IgD-negative memory B cell (primary cell): ENCODE data around the gene QSER1. TPM values are rescaled to one million over a fixed set of nuclear protein-coding genes. Genes with fewer than 3 reads are reported as not detected.
"Not testable (repeated sequence)": the region's sequence is repeated elsewhere in the genome, so short reads cannot be mapped to it uniquely, and the experiment has no call there.

Source experiments
- H3K27ac Mint-ChIP-seq, 3 donors: one replicate each; pipeline ENCODE4 v1.8.0; 2020 to 2022; ENCODE audit warnings: mild to moderate bottlenecking in 3 of 3, mixed read lengths in 3 of 3, moderate library complexity in 1 of 3
- H3K27me3 Mint-ChIP-seq: one replicate; pipeline ENCODE4 v1.8.0; 2021; ENCODE audit warnings: mixed read lengths
- H3K36me3 Mint-ChIP-seq: one replicate; pipeline ENCODE4 v1.8.0; 2020; ENCODE audit warnings: mild to moderate bottlenecking, mixed read lengths
- H3K4me1 Mint-ChIP-seq, 3 donors: one replicate each; pipeline ENCODE4 v1.8.0; 2020 to 2022; ENCODE audit warnings: mixed read lengths in 3 of 3, mild to moderate bottlenecking in 1 of 3
- H3K4me3 Mint-ChIP-seq, 4 donors: one replicate each; pipeline ENCODE4 v1.8.0; 2020 to 2022; ENCODE audit warnings: mild to moderate bottlenecking in 4 of 4, mixed read lengths in 4 of 4, moderate library complexity in 3 of 4
- H3K9me3 Mint-ChIP-seq, 3 donors: one replicate each; pipeline ENCODE4 v1.8.0; 2020 to 2021; ENCODE audit warnings: mixed read lengths in 3 of 3, mild to moderate bottlenecking in 1 of 3
- polyA plus RNA-seq: library from polyadenylated mRNA; unstranded; fragments of 300-500 nt; fragmentation: Illumina TruSeq; gene quantifications from one replicate; pipeline ENCODE4 v1.2.3, GENCODE V29; 2021

Gene QSER1
- polyA plus RNA-seq, 1 donor from 2014 or later: 0.73 TPM

DNA sequence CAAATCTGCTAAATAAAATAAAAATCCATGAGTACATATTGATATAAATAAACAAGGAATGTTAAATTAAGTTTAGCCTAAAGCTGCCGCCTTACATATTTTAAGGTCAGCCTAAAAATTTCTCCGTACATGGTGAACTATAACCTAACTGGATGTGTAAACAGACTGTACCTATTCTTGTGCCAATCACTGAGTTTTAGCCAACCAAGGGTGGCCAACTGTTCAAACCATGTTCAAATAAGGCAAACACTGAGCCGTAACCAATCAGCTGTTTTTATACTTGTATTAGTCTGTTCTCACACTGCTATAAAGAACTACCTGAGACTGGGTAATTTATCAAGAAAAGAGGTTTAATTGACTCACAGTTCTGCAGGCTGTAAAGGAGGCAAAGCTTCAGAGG lies 8.6 kb upstream of the QSER1 start:
- H3K27ac Mint-ChIP-seq: no peak overlapping the region
- peaks cover 0 to 6% (median 1%) of the 10 kb centered on the region in 3 donors for H3K9me3 Mint-ChIP-seq
- no peaks in the 10 kb centered on the region for H3K36me3 Mint-ChIP-seq
- no peaks in the 10 kb centered on the region for H3K27me3 Mint-ChIP-seq
- no peaks in the 10 kb centered on the region for H3K4me1 Mint-ChIP-seq
- no peak overlapping the region for H3K4me3 Mint-ChIP-seq

- Mint-ChIP-seq H3K27ac (no peak overlapping the region), H3K4me1 (no peaks in the 10 kb centered on the region), H3K9me3 (peaks cover 0 to 6% (median 1%) of the 10 kb centered on the region in 3 donors), H3K36me3 (no peaks in the 10 kb centered on the region), H3K4me3 (no peak overlapping the region), H3K27me3 (no peaks in the 10 kb centered on the region)
Measured at GRCh38 chr11:32884770-32885384, 7.7 kb upstream of the QSER1 start.

- Mint-ChIP-seq H3K36me3 (no peaks in the 10 kb centered on the region), H3K27me3 (no peaks in the 10 kb centered on the region), H3K4me1 (no peaks in the 10 kb centered on the region), H3K4me3 (no peak overlapping the region), H3K27ac (no peak overlapping the region), H3K9me3 (peaks cover 0 to 6% (median 1%) of the 10 kb centered on the region in 3 donors)
Measured at GRCh38 chr11:32885556-32885955, 7.1 kb upstream of the QSER1 start.

DNA sequence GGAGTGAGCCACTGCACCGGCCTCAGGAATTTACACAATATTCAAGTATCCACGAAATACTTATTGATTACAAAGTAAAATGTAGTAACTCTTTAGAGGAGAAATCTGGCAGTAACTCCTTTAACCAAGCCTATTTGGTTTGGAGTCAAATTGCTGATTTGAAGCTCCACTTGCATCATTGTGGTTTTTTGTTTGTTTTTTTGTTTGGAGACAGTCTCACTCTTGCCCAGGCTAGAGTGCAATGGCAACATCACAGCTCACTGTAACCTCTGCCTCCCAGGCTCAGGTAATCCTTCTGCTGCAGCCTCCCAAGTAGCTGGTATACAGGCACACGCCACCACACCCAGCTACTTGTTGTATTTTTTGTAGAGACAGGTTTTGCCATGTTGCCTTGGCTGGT lies 6.4 kb upstream of the QSER1 start:
- Mint-ChIP-seq H3K9me3 (peaks cover 0 to 6% (median 1%) of the 10 kb centered on the region in 3 donors), H3K27ac (no peak overlapping the region), H3K4me1 (no peaks in the 10 kb centered on the region), H3K4me3 (no peak overlapping the region), H3K27me3 (no peaks in the 10 kb centered on the region), H3K36me3 (no peaks in the 10 kb centered on the region)

- H3K27me3 Mint-ChIP-seq, H3K36me3 Mint-ChIP-seq, H3K9me3 Mint-ChIP-seq, H3K27ac Mint-ChIP-seq, H3K4me3 Mint-ChIP-seq: not testable (repeated sequence)
- peaks cover 4 to 11% (median 7%) of the 10 kb centered on the region in 3 donors for H3K4me1 Mint-ChIP-seq
Measured at GRCh38 chr11:32887707-32888383, 4.8 kb upstream of the QSER1 start.

GRCh38 chr11:32888384-32888710 lies 4.3 kb upstream of the QSER1 start:
- H3K27ac Mint-ChIP-seq, H3K4me3 Mint-ChIP-seq, H3K36me3 Mint-ChIP-seq, H3K27me3 Mint-ChIP-seq, H3K9me3 Mint-ChIP-seq: not testable (repeated sequence)
- H3K4me1 Mint-ChIP-seq: peaks cover 4 to 11% (median 7%) of the 10 kb centered on the region in 3 donors

DNA sequence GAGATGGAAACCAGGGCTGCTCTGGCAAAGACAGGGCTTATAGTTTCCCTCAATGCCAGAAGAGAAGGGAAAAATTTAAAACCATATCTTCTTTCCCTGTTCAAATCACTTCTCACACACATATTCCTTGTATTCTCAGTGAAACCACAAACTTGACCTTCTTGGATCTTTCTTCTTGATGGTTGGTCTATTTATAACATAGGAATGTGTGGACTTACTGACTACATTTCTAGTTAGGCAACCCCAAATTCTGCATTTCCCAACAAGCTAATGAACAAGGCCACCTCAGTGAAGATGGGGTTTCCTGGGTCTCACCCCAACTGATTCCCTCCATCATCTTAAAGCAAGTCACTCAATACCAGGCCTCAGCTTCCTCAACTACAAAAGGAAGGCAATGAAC lies 3.8 kb upstream of the QSER1 start:
- Mint-ChIP-seq H3K4me1 (peaks cover 4 to 11% (median 7%) of the 10 kb centered on the region in 3 donors), H3K9me3 (peaks cover 0 to 6% (median 1%) of the 10 kb centered on the region in 3 donors), H3K27ac (peak overlapping the region in 1 of 3 donors; percentile 2), H3K27me3 (no peaks in the 10 kb centered on the region), H3K4me3 (no peak overlapping the region), H3K36me3 (no peaks in the 10 kb centered on the region)

- Mint-ChIP-seq H3K27me3 (no peaks in the 10 kb centered on the region), H3K27ac (peak overlapping the region; percentile 1 to 92 (median 32)), H3K36me3 (no peaks in the 10 kb centered on the region), H3K4me3 (peak overlapping the region in 3 of 4 donors; percentile 59 to 98 (median 96)), H3K9me3 (peaks cover 0 to 6% (median 1%) of the 10 kb centered on the region in 3 donors), H3K4me1 (peaks cover 11 to 23% (median 18%) of the 10 kb centered on the region in 3 donors)
Measured at GRCh38 chr11:32890843-32891656, 1.6 kb upstream of the QSER1 start.

GRCh38 chr11:32891657-32892354 lies 805 bp upstream of the QSER1 start:
- Mint-ChIP-seq H3K9me3 (peaks cover 0 to 6% (median 1%) of the 10 kb centered on the region in 3 donors), H3K4me3 (peak overlapping the region; percentile 85 to 98 (median 95)), H3K4me1 (peaks cover 11 to 24% (median 18%) of the 10 kb centered on the region in 3 donors), H3K27ac (peak overlapping the region; percentile 86 to 93 (median 92)), H3K36me3 (no peaks in the 10 kb centered on the region), H3K27me3 (no peaks in the 10 kb centered on the region)

- H3K36me3 Mint-ChIP-seq: no peaks in the 10 kb centered on the region
- peak overlapping the region in 2 of 3 donors; percentile 52 to 84 for H3K27ac Mint-ChIP-seq
- H3K4me1 Mint-ChIP-seq: peaks cover 17 to 30% (median 22%) of the 10 kb centered on the region in 3 donors
- peak overlapping the region in 3 of 4 donors; percentile 90 to 97 (median 91) for H3K4me3 Mint-ChIP-seq
- H3K27me3 Mint-ChIP-seq: no peaks in the 10 kb centered on the region
- no peaks in the 10 kb centered on the region for H3K9me3 Mint-ChIP-seq
Measured at GRCh38 chr11:32893093-32893342, 407 bp downstream of the QSER1 start.

- H3K9me3 Mint-ChIP-seq: no peaks in the 10 kb centered on the region
- peak overlapping the region; percentile 90 to 97 (median 94) for H3K4me3 Mint-ChIP-seq
- H3K27ac Mint-ChIP-seq: peak overlapping the region; percentile 52 to 84 (median 69)
- peaks cover 17 to 30% (median 22%) of the 10 kb centered on the region in 3 donors for H3K4me1 Mint-ChIP-seq
- H3K27me3 Mint-ChIP-seq: no peaks in the 10 kb centered on the region
- H3K36me3 Mint-ChIP-seq: no peaks in the 10 kb centered on the region
Measured at GRCh38 chr11:32893343-32894148, 935 bp downstream of the QSER1 start.

GRCh38 chr11:32894149-32894827 lies 1.7 kb downstream of the QSER1 start:
- no peaks in the 10 kb centered on the region for H3K9me3 Mint-ChIP-seq
- peak overlapping the region; percentile 52 to 84 (median 69) for H3K27ac Mint-ChIP-seq
- H3K4me1 Mint-ChIP-seq: peaks cover 17 to 36% (median 22%) of the 10 kb centered on the region in 3 donors
- H3K4me3 Mint-ChIP-seq: peak overlapping the region; percentile 90 to 97 (median 94)
- no peaks in the 10 kb centered on the region for H3K36me3 Mint-ChIP-seq
- H3K27me3 Mint-ChIP-seq: no peaks in the 10 kb centered on the region

DNA sequence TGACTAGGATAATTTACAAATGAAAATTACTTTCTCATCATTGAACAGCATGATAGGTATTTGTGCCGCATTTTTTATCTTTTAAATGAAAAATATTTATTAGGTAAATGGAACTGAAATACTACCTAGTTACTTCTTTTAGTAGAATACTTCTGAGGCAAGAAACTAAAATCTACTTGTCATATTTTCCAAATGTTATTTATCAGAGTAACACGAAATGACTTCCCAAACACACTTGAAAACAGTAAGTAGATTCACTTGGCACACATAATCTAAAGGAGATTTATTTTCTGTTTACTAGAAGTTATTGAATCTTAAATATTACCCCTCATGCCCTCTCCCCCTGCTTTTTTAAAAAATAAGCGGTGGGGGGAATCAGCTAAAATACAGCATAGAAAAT lies 2.3 kb downstream of the QSER1 start:
- Mint-ChIP-seq H3K36me3 (no peaks in the 10 kb centered on the region), H3K27me3 (no peaks in the 10 kb centered on the region), H3K4me1 (peaks cover 23 to 43% (median 24%) of the 10 kb centered on the region in 3 donors), H3K9me3 (no peaks in the 10 kb centered on the region), H3K4me3 (peak overlapping the region in 3 of 4 donors; percentile 49 to 91 (median 90)), H3K27ac (no peak overlapping the region)

GRCh38 chr11:32895471-32895870 lies 2.9 kb downstream of the QSER1 start:
- peaks cover 24 to 44% (median 25%) of the 10 kb centered on the region in 3 donors for H3K4me1 Mint-ChIP-seq
- peak overlapping the region in 2 of 4 donors; percentile 49 to 63 for H3K4me3 Mint-ChIP-seq
- H3K27me3 Mint-ChIP-seq: no peaks in the 10 kb centered on the region
- no peaks in the 10 kb centered on the region for H3K9me3 Mint-ChIP-seq
- H3K27ac Mint-ChIP-seq: no peak overlapping the region
- no peaks in the 10 kb centered on the region for H3K36me3 Mint-ChIP-seq
